ENCODE results near the gene SETD1B.

SETD1B gene

DNA sequence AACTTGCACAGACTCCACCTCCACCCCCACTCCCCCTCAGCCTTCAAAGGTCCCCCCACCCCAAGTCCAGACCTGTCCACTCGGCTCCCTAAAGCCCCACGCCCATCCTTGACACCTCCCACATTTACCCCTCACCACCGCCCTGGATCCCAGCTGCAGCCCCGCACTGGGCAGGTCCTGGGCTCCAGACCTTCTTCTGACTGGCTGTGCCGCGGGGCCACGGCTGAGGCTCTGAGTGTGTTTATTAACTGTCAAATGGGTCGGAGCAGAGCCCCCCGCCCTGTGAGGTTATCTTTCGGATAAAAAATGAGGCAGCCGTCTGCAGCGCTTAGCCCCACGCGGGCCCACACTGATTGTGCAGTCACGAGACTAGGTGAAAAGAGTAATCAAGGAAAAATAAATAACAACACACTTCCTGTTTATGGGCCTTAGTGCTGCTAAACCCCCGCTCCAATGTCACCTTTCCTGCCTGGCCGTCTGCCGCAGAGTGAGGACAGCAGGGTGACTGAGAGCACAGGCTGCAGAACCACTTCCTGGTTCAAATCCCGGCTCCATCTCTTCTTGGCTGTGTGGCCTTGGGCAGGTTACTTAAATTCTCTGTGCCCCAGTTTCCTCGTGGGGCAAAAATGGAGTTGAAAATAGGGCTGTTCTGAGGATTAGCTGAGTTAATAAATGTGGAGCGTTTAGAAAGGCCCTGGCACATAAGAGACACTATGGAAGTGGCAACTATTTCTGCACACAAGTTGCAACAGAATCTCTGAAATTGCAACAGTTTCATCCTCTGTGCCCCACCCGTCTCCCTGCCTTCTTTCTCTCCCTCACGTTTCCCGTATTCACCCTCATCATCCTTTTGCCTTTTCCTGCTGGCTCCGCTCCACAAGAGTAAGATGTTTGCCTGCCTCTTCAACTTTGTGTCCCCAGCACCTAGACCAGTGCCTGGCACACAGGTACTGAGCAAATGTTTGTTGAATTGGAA lies 9.4 kb downstream of the SETD1B start:
- H3K9me3 Mint-ChIP-seq: no peaks in the 10 kb centered on the region
- no peaks in the 10 kb centered on the region for H3K27me3 Mint-ChIP-seq
- ATAC-seq (ENCODE audit: low read depth) (no peak), DNase-seq (ENCODE audit: low spot score in 2 of 2) (no peak)
- H3K36me3 Mint-ChIP-seq: peaks cover 28% of the 10 kb centered on the region
- peaks cover 36% of the 10 kb centered on the region for H3K4me1 Mint-ChIP-seq
- no peak overlapping the region for H3K27ac Mint-ChIP-seq
- peak overlapping the region; percentile 83 for H3K4me3 Mint-ChIP-seq

DNA sequence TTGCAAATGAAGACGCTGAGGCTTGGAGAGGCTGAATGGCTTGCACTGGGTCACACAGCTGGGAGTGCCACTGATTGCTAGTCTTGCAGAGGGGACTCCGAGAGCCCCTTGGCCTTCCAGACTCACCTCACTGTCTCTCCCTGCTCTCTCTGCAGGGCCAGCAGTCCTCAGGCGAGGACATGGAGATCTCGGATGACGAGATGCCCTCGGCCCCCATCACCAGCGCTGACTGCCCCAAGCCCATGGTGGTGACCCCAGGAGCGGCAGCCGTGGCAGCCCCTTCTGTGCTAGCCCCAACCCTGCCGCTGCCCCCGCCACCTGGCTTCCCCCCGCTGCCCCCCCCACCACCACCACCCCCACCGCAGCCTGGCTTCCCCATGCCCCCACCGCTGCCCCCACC lies 10.1 kb downstream of the SETD1B start:
- Mint-ChIP-seq H3K27me3 (no peaks in the 10 kb centered on the region), H3K4me3 (no peak overlapping the region), H3K4me1 (peaks cover 33% of the 10 kb centered on the region), H3K9me3 (no peaks in the 10 kb centered on the region), H3K36me3 (peaks cover 27% of the 10 kb centered on the region), H3K27ac (no peak overlapping the region)
- ATAC-seq (ENCODE audit: low read depth) (no peak), DNase-seq (ENCODE audit: low spot score in 2 of 2) (no peak)

DNA sequence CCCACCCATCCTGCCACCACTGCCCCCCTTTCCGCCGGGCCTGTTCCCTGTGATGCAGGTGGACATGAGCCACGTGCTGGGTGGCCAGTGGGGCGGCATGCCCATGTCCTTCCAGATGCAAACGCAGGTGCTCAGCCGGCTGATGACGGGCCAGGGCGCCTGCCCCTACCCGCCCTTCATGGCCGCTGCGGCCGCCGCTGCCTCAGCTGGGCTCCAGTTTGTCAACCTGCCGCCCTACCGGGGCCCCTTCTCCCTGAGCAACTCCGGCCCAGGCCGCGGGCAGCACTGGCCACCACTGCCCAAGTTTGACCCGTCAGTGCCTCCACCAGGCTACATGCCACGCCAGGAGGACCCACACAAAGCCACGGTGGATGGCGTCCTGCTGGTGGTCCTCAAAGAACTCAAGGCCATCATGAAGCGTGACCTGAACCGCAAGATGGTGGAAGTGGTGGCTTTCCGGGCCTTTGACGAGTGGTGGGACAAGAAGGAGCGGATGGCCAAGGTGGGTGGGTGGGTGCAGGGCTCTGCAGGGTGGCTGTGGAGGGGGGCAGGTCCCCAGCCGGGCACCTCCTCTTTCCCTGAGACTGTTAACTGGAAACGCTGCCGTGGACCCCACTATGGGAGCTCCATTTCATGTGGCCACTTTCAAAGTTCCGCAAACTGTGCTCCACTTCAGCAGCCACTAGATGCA lies 10.8 kb downstream of the SETD1B start:
- H3K4me1 Mint-ChIP-seq: peaks cover 33% of the 10 kb centered on the region
- peaks cover 29% of the 10 kb centered on the region for H3K36me3 Mint-ChIP-seq
- no peak overlapping the region for H3K27ac Mint-ChIP-seq
- no peak overlapping the region for H3K4me3 Mint-ChIP-seq
- ATAC-seq (ENCODE audit: low read depth): no peak
- H3K9me3 Mint-ChIP-seq: no peaks in the 10 kb centered on the region
- H3K27me3 Mint-ChIP-seq: no peaks in the 10 kb centered on the region
- DNase-seq (ENCODE audit: low spot score in 2 of 2): no peak

DNA sequence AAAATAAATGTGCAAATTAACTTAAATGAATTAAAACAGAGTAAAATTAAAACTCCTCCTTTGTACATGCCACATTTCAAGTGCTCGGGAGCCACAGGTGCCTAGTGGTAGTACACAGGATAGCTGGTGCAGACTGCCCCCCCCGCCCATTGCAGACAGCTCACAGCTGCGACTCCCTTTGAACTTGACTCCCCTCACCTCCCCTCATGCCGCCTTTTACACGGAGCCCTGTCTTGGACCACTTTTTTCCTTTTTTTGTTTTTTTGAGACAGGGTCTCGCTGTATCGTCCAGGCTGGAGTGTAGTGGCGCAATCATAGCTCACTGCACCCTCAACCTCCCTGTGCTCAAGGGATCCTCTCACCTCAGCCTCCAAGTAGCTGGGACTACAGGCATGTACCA lies 11.5 kb downstream of the SETD1B start:
- DNase-seq (ENCODE audit: low spot score in 2 of 2): no peak
- no peak for ATAC-seq (ENCODE audit: low read depth)
- Mint-ChIP-seq H3K27me3 (no peaks in the 10 kb centered on the region), H3K4me1 (peaks cover 33% of the 10 kb centered on the region), H3K36me3 (peaks cover 27% of the 10 kb centered on the region), H3K27ac (no peak overlapping the region), H3K9me3 (no peaks in the 10 kb centered on the region), H3K4me3 (no peak overlapping the region)

DNA sequence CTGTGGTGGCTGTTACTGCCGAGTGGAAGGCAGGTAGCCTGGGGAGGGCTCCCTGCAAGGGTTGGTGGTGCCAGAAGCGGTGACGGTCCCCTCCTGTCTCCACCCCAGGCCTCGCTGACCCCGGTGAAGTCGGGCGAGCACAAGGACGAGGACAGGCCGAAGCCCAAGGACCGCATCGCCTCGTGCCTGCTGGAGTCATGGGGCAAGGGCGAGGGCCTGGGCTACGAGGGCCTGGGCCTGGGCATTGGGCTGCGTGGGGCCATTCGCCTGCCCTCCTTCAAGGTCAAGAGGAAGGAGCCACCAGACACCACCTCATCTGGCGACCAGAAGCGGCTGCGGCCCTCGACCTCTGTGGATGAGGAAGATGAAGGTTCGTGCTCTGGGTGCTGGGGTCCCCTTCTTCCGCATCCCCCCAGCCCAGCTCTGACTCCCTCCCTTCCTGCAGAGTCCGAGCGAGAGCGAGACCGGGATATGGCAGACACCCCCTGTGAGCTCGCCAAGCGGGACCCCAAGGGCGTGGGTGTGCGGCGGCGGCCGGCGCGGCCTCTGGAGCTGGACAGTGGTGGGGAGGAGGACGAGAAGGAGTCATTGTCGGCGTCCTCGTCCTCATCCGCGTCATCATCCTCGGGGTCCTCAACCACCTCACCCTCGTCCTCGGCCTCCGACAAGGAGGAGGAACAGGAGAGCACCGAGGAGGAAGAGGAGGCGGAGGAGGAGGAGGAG lies 13.3 kb downstream of the SETD1B start:
- ATAC-seq (ENCODE audit: low read depth): no peak
- Mint-ChIP-seq H3K27ac (peak overlapping the region; percentile 43), H3K36me3 (peaks cover 27% of the 10 kb centered on the region), H3K9me3 (no peaks in the 10 kb centered on the region), H3K4me3 (no peak overlapping the region), H3K27me3 (no peaks in the 10 kb centered on the region), H3K4me1 (peaks cover 23% of the 10 kb centered on the region)
- DNase-seq (ENCODE audit: low spot score in 2 of 2): no peak

DNA sequence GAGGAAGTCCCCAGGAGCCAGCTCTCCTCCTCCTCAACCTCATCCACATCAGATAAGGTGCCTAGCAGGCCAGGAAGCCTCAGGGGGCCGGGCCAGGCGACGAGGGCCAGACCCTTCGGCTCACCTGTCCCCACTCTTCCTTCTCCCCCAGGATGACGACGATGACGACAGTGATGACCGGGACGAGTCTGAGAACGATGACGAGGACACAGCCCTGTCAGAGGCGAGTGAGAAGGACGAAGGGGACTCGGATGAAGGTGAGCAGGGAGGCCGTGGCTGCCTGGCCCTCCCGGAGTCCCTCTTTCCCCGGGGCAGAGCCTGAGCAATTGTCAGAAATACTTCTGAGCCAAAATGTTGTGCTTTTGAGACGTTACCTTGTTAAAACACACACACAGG lies 13.8 kb downstream of the SETD1B start:
- H3K36me3 Mint-ChIP-seq: peaks cover 27% of the 10 kb centered on the region
- H3K9me3 Mint-ChIP-seq: no peaks in the 10 kb centered on the region
- no peak overlapping the region for H3K4me3 Mint-ChIP-seq
- no peak for ATAC-seq (ENCODE audit: low read depth)
- peaks cover 18% of the 10 kb centered on the region for H3K4me1 Mint-ChIP-seq
- no peaks in the 10 kb centered on the region for H3K27me3 Mint-ChIP-seq
- H3K27ac Mint-ChIP-seq: no peak overlapping the region
- DNase-seq (ENCODE audit: low spot score in 2 of 2): no peak

DNA sequence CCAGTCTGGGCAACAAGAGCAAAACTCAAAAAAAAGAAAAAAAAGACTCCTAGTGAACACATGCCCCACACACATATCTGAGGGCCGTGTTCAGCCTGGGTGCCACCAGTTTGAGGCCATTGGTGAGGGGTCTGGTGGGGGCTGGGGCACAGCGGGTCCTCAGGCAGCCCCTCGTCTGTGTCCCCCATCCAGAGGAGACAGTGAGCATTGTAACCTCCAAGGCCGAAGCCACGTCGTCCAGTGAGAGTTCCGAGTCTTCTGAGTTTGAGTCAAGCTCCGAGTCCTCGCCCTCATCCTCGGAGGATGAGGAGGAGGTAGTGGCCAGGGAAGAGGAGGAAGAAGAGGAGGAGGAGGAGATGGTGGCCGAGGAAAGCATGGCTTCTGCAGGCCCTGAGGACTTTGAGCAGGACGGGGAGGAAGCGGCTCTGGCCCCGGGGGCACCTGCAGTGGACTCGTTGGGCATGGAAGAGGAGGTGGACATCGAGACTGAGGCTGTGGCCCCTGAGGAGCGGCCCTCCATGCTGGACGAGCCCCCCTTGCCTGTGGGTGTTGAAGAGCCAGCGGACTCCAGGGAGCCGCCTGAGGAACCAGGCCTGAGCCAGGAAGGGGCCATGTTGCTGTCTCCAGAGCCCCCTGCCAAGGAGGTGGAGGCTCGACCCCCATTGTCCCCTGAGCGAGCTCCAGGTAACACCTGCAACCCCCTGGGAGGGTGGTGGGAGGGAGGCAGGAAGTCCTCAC lies 15.6 kb downstream of the SETD1B start:
- Mint-ChIP-seq H3K9me3 (no peaks in the 10 kb centered on the region), H3K4me1 (peaks cover 7% of the 10 kb centered on the region), H3K27me3 (no peaks in the 10 kb centered on the region), H3K27ac (no peak overlapping the region), H3K36me3 (peaks cover 25% of the 10 kb centered on the region), H3K4me3 (no peak overlapping the region)
- no peak for ATAC-seq (ENCODE audit: low read depth)
- DNase-seq (ENCODE audit: low spot score in 2 of 2): no peak

DNA sequence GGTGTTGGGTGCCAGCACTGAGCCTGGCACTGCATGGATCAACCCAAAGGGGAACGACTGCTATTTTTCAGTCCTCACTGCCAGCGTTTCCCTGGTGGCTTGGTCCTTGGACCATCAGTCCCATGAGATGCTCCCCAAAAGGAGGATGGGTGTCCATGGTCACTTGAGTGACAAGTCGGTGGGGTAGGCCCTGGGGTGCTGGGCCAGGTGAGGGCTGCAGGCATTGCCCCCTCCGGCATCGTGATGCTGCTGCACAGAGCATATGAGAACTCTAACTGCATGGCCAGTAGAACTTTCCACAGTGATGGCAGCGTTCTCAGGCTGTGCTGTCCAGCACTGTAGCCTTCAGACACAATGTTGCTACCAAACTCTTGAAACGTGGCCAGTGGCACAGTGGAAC lies 16.2 kb downstream of the SETD1B start:
- H3K4me1 Mint-ChIP-seq: peaks cover 5% of the 10 kb centered on the region
- H3K27me3 Mint-ChIP-seq: no peaks in the 10 kb centered on the region
- H3K36me3 Mint-ChIP-seq: peaks cover 24% of the 10 kb centered on the region
- no peak for DNase-seq (ENCODE audit: low spot score in 2 of 2)
- no peak for ATAC-seq (ENCODE audit: low read depth)
- H3K9me3 Mint-ChIP-seq: no peaks in the 10 kb centered on the region
- no peak overlapping the region for H3K4me3 Mint-ChIP-seq
- H3K27ac Mint-ChIP-seq: no peak overlapping the region

DNA sequence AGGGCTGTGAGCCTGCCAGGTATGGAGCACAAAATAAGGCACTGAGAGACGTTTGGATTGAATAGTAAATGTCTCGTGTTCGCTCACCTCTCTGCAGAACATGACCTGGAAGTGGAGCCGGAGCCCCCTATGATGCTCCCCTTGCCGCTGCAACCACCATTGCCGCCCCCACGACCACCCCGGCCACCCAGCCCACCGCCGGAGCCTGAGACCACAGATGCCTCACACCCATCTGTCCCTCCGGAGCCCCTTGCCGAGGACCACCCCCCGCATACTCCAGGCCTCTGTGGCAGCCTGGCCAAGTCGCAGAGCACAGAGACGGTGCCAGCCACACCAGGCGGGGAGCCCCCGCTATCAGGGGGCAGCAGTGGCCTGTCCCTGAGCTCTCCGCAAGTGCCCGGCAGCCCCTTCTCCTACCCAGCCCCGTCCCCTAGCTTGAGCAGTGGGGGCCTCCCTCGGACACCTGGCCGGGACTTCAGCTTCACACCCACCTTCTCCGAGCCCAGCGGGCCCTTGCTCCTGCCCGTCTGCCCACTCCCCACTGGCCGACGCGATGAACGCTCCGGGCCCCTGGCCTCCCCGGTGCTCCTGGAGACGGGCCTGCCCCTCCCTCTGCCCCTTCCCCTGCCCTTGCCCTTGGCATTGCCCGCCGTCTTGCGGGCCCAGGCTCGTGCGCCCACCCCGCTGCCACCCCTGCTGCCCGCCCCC lies 18.7 kb downstream of the SETD1B start:
- ATAC-seq (ENCODE audit: low read depth): no peak
- no peaks in the 10 kb centered on the region for H3K9me3 Mint-ChIP-seq
- no peak for DNase-seq (ENCODE audit: low spot score in 2 of 2)
- no peak overlapping the region for H3K27ac Mint-ChIP-seq
- no peaks in the 10 kb centered on the region for H3K4me1 Mint-ChIP-seq
- peaks cover 25% of the 10 kb centered on the region for H3K36me3 Mint-ChIP-seq
- H3K4me3 Mint-ChIP-seq: no peak overlapping the region
- no peaks in the 10 kb centered on the region for H3K27me3 Mint-ChIP-seq

DNA sequence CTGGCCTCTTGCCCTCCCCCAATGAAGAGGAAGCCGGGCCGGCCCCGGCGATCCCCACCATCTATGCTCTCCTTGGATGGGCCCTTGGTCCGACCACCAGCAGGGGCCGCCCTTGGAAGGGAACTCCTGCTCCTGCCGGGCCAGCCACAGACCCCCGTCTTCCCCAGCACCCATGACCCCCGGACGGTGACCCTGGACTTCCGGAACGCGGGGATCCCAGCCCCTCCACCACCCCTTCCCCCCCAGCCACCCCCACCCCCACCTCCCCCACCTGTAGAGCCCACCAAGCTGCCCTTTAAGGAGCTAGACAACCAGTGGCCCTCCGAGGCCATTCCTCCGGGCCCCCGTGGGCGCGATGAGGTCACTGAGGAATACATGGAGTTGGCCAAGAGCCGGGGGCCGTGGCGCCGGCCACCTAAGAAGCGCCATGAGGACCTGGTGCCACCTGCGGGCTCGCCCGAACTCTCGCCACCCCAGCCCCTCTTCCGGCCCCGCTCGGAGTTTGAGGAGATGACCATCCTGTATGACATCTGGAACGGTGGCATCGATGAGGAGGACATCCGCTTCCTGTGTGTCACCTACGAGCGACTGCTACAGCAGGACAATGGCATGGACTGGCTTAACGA lies 19.4 kb downstream of the SETD1B start:
- no peak for ATAC-seq (ENCODE audit: low read depth)

DNA sequence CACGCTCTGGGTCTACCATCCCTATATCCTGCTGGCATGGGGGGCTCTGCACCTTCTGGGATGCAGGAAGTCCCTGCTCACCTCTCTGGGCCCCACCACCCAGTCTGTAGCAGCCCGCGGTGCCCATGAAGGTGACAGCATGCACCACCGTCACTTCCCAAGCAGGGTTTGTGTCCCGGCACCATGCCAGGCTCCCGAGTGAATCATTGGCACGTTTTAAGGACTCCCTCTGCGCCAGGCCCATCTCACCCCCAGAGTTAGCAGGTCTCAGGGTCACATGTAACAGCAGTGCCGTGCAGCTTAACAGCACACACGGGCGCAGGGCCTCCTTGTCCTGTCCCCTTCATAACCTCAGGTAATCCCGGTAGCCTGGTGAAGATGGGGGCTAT lies 19.9 kb downstream of the SETD1B start:
- peaks cover 4% of the 10 kb centered on the region for H3K4me1 Mint-ChIP-seq
- DNase-seq (ENCODE audit: low spot score in 2 of 2) (no peak), ATAC-seq (ENCODE audit: low read depth) (no peak)
- no peaks in the 10 kb centered on the region for H3K27me3 Mint-ChIP-seq
- H3K36me3 Mint-ChIP-seq: peaks cover 27% of the 10 kb centered on the region
- no peak overlapping the region for H3K27ac Mint-ChIP-seq
- H3K9me3 Mint-ChIP-seq: no peaks in the 10 kb centered on the region
- no peak overlapping the region for H3K4me3 Mint-ChIP-seq

More for the DNA sequence above, 19.4 kb downstream of the SETD1B start:
- Mint-ChIP-seq H3K27ac (no peak overlapping the region), H3K27me3 (no peaks in the 10 kb centered on the region), H3K4me1 (no peaks in the 10 kb centered on the region), H3K36me3 (peaks cover 23% of the 10 kb centered on the region), H3K9me3 (no peaks in the 10 kb centered on the region), H3K4me3 (no peak overlapping the region)
- no peak for DNase-seq (ENCODE audit: low spot score in 2 of 2)

DNA sequence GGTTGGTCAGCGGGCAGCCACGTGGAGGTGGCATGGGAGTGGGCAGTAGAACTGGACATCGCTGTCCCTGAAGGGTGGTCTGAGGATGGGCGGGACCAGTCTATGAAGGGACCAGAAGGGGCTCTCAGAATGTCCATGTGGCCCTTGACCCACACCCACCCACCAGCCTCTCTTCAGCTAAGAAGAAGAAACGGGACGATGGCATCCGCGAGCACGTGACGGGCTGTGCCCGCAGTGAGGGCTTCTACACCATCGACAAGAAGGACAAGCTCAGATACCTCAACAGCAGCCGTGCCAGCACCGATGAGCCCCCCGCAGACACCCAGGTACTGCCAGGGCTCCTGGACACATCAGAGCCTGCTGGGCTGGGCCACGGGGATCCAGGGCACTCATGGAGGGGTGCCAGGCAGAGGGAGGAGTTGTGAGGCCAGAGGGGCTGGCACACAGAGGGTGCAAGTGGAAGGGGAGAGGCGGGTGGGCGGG lies 21.3 kb downstream of the SETD1B start:
- Mint-ChIP-seq H3K36me3 (peaks cover 27% of the 10 kb centered on the region), H3K9me3 (no peaks in the 10 kb centered on the region), H3K4me3 (no peak overlapping the region), H3K27me3 (no peaks in the 10 kb centered on the region), H3K4me1 (peaks cover 5% of the 10 kb centered on the region), H3K27ac (peak overlapping the region; percentile 50)
- ATAC-seq (ENCODE audit: low read depth) (no peak), DNase-seq (ENCODE audit: low spot score in 2 of 2) (no peak)

Data from memory B cell (primary cell).